B cell (primary cell): ENCODE results near the gene EML6.

Experiments used
- EZH2 ChIP-seq: IDR thresholded peaks from 2 replicates; pipeline ENCODE4 v1.6.1; 2012; ENCODE audit warnings: borderline replicate concordance, low read depth, mild to moderate bottlenecking, moderate library complexity, low read length; ENCODE audit not compliant: insufficient read depth, poor library complexity, severe bottlenecking
- TF ChIP-seq, protein P1 (sequence below): fragments of 200-600 bp; IDR thresholded peaks from one replicate; pipeline ENCODE4 v1.8.0; 2022; ENCODE audit warnings: antibody characterized with exemption, mild to moderate bottlenecking

DNA sequence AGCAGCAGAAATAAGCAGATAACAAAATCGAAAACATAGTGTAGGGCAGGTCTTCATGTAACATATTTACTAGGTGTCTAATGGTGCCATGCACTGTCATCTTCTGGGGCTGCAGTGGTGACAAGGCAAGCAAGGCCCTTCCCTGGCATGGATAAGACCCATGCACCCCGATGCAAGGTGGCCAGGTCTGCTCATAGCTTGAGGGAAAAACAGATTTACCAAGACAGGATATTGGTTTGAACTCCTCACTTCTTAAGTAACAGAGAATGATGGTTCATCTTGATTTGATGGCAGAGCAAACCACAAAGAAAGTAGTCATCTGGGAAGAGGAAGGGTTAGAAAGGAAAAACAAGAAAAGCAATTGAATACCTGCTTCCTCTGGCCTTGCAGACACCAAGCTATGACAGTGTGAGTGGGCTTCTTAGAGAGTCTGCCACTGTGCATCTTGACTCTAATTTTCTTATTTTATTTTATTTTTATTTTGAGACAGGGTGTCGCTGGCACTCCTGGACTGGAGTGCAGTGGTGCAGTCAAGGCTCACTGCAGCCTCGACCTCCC is 35.8 kb upstream of the EML6 start:
- no peak for TF ChIP-seq EZH2
- TF ChIP-seq, protein P1, sequence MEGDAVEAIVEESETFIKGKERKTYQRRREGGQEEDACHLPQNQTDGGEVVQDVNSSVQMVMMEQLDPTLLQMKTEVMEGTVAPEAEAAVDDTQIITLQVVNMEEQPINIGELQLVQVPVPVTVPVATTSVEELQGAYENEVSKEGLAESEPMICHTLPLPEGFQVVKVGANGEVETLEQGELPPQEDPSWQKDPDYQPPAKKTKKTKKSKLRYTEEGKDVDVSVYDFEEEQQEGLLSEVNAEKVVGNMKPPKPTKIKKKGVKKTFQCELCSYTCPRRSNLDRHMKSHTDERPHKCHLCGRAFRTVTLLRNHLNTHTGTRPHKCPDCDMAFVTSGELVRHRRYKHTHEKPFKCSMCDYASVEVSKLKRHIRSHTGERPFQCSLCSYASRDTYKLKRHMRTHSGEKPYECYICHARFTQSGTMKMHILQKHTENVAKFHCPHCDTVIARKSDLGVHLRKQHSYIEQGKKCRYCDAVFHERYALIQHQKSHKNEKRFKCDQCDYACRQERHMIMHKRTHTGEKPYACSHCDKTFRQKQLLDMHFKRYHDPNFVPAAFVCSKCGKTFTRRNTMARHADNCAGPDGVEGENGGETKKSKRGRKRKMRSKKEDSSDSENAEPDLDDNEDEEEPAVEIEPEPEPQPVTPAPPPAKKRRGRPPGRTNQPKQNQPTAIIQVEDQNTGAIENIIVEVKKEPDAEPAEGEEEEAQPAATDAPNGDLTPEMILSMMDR, result no peak
